ENCODE data around the gene ABLIM1. TPM values are rescaled to one million over a fixed set of nuclear protein-coding genes. Genes with fewer than 3 reads are reported as not detected.
A peak's percentile ranks its signal among the peaks of the same experiment; 100 is the strongest.

The ABLIM1 gene
- total RNA-seq, 4 donors from 2014 or later: 185 to 345 (median 304) TPM

DNA sequence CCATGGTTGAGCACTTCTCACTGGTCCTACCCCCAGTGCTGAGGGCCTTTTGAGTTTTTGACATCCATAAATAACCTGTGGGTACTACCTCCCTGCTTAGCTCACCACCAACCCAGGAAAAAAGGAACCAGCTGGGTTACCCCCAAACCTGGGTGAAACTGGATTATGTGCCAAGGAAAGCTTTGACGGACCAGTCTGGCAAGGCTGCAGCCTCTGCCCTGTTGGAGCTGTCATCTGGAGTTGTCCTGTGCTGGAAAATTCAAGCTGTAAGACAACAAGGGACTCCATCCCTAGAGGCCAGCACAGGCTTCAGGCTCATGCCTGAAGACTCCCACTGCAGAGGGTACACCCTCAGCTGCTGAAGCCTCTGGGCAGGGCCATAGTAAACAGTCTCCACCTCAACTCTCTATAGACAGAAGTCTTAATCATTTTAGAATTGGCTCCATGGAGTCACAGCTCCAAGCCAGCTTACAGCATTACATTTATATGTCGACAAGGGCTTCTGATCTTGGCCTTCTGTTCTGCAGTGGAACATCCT lies 138.2 kb downstream of the ABLIM1 start:
- peaks cover 22 to 100% (median 69%) of the 10 kb centered on the region in 3 donors for H3K4me1 ChIP-seq
- intact Hi-C loops (cut with DNase I): no loop called here
- H3K9me3 ChIP-seq: no peaks in the 10 kb centered on the region
- H3K27ac ChIP-seq: peak overlapping the region; percentile 81 to 97 (median 90)
- DNase-seq: no peak
- WGBS, 2 donors: 6 to 29% methylated on average over 1 to 2 of the region's 2 CpGs
- TF ChIP-seq POLR2A (IDR thresholded peaks at IDR 0.05): no peak
- TF ChIP-seq, protein P1, sequence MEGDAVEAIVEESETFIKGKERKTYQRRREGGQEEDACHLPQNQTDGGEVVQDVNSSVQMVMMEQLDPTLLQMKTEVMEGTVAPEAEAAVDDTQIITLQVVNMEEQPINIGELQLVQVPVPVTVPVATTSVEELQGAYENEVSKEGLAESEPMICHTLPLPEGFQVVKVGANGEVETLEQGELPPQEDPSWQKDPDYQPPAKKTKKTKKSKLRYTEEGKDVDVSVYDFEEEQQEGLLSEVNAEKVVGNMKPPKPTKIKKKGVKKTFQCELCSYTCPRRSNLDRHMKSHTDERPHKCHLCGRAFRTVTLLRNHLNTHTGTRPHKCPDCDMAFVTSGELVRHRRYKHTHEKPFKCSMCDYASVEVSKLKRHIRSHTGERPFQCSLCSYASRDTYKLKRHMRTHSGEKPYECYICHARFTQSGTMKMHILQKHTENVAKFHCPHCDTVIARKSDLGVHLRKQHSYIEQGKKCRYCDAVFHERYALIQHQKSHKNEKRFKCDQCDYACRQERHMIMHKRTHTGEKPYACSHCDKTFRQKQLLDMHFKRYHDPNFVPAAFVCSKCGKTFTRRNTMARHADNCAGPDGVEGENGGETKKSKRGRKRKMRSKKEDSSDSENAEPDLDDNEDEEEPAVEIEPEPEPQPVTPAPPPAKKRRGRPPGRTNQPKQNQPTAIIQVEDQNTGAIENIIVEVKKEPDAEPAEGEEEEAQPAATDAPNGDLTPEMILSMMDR (IDR thresholded peaks at IDR 0.05): no peak
- H3K27me3 ChIP-seq: no peaks in the 10 kb centered on the region
- H3K4me3 ChIP-seq: peak overlapping the region in 2 of 4 donors; percentile 2 to 6
- peaks cover 0 to 5% (median 0%) of the 10 kb centered on the region in 3 donors for H3K36me3 ChIP-seq

DNA sequence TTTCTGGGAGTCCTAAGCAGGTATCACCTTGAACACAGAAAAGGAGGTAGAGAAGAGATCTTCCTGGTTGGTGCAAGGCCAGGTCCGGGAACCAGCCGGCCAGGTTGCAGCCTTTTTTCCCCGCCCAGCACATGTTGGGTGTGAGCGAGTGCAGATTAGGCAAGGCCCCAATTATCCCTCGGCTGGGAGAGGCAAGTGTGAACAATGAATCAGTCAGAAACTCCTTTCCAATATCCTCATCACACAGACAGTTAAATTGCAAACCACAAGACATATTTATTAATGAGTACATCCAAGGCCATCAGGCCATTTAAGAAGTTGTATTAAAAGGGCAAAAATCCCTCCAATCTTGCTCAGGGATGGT lies 138.8 kb downstream of the ABLIM1 start:
- Histone ChIP-seq H3K27ac (peak overlapping the region; percentile 81 to 97 (median 90)), H3K9me3 (no peaks in the 10 kb centered on the region), H3K36me3 (peaks cover 0 to 5% (median 0%) of the 10 kb centered on the region in 3 donors), H3K27me3 (no peaks in the 10 kb centered on the region), H3K4me1 (peaks cover 22 to 100% (median 66%) of the 10 kb centered on the region in 3 donors), H3K4me3 (peak overlapping the region in 1 of 4 donors; percentile 6)
- WGBS, 2 donors: 21 to 42% methylated on average over 5 of the region's 5 CpGs
- no peak for DNase-seq
- peak in 1 of 4 donors; percentile 17 for TF ChIP-seq POLR2A (IDR thresholded peaks at IDR 0.05)
- TF ChIP-seq, protein P1 (IDR thresholded peaks at IDR 0.05): no peak
- intact Hi-C loops (cut with DNase I): no loop called here

DNA sequence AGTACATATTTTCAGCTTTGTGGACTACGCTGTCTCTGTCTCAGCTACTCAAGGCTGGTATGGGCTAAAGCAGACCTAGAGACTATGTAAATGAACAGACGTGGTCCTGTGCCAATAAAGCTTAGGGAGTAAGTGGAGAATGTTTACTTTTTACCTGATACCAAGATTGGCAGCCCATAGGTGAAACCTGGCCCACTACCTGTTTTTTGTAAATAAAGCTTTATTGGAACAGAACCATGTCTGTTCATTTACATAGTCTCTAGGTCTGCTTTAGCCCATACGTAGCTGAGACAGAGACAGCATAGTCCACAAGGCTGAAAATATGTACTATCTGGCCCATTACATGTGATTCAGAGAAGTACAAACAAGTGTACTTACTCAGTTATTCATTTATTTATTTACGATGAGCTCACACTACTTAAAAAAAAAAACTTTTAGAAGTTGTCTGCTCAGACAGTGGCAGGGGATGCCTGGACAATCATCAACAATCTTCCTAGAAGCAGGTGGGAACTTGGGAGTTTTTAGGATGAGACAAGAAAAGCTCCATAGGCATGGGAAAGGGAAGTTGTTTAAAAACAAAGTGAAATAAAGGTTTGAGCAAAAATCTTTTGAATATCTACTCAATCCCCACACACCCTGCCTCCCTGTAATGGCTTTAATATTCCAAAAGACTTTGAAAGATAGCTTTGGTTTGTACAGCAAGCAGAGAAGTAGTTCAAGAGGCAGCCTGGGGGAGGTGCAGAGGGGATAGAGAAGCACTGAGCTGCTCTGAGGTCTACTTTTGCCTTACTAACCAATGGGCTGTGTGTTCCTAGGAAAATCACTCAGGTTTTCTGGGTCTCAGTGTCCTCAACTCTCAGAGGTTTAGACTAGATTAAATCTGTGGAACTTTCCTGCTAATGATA lies 139.4 kb downstream of the ABLIM1 start:
- Histone ChIP-seq H3K27ac (peak overlapping the region; percentile 81 to 97 (median 90)), H3K27me3 (no peaks in the 10 kb centered on the region), H3K9me3 (no peaks in the 10 kb centered on the region), H3K36me3 (peaks cover 0 to 5% (median 0%) of the 10 kb centered on the region in 3 donors), H3K4me3 (no peak overlapping the region), H3K4me1 (peaks cover 22 to 100% (median 59%) of the 10 kb centered on the region in 3 donors)
- intact Hi-C loops (cut with DNase I): no loop called here
- TF ChIP-seq, protein P1 (IDR thresholded peaks at IDR 0.05): no peak
- no peak for TF ChIP-seq POLR2A (IDR thresholded peaks at IDR 0.05)
- 45 to 67% methylated on average over 4 of the region's 4 CpGs for WGBS, 2 donors
- DNase-seq: no peak

DNA sequence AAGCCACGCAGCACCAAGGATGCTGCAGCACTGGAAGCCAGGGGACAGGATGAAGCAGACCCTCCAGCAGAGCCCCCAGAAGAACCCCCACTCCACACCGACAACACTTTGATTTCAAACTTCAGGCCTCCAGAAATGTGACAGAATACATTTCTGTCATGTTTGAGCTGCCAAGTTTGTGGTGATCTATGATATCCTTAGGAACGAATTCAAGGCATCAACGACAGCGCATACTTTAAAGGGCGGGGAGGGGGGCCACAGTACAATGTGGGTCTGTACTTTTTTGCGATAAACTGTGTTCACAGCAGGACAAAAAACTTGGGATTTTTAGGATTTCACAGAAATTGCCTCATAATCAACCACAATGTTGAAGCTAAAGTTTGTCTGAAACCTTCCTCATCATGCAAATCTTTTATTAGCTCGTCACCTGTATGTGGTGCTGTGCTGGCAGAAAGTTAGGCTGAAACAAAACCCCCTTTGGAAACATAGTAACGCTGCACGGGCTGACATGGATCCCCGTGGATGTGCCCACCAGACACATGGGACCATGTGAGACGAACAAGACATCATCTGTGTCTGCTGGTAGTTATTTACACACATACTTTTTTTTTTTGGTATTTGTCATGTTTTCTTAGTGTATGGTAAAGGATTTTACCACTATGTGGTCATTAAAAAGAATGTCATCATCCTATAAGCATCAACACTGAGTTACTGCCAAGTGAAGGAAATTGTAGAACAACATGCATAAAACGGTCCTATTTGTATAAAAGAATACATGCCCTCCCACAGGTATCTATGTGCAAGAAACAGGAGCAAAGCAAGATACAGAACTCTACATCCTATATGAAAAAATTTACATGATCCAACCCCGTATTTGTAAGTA lies 140.5 kb downstream of the ABLIM1 start:
- TF ChIP-seq, protein P1 (IDR thresholded peaks at IDR 0.05): no peak
- peak overlapping the region; percentile 77 to 97 (median 88) for H3K27ac ChIP-seq
- H3K9me3 ChIP-seq: no peaks in the 10 kb centered on the region
- peaks cover 17 to 98% (median 52%) of the 10 kb centered on the region in 3 donors for H3K4me1 ChIP-seq
- 82 to 88% methylated on average over 14 of the region's 14 CpGs for WGBS, 2 donors
- DNase-seq: no peak
- peaks cover 0 to 5% (median 0%) of the 10 kb centered on the region in 3 donors for H3K36me3 ChIP-seq
- intact Hi-C loops (cut with DNase I): no loop called here
- H3K27me3 ChIP-seq: no peaks in the 10 kb centered on the region
- no peak overlapping the region for H3K4me3 ChIP-seq
